SJSA1 (cell line): ENCODE measurements around the gene CPED1. TPM values are rescaled to one million over a fixed set of nuclear protein-coding genes. Genes with fewer than 3 reads are reported as not detected.
A peak's percentile ranks its signal among the peaks of the same experiment; 100 is the strongest.
"Not testable (repeated sequence)": the region's sequence is repeated elsewhere in the genome, so short reads cannot be mapped to it uniquely, and the experiment has no call there.

Experiments
- DNase-seq, 2 experiments: peaks; one replicate each; pipeline ENCODE4 v3.0.0-alpha.2; 2015 to 2020; ENCODE audit warnings: low spot score in 2 of 2, low read depth in 1 of 2
- H3K27ac ChIP-seq: fragments of 250-450 bp; sonication (Bioruptor Pico); 2 replicates; pipeline ENCODE4 v1.5.1; 2020; ENCODE audit warnings: mild to moderate bottlenecking, moderate library complexity
- H3K27me3 ChIP-seq: fragments of 250-450 bp; sonication (Bioruptor Pico); replicated peaks from 2 replicates; pipeline ENCODE4 v1.5.1; 2020; ENCODE audit warnings: mild to moderate bottlenecking, moderate library complexity
- H3K36me3 ChIP-seq: fragments of 250-450 bp; sonication (Bioruptor Pico); 2 replicates; pipeline ENCODE4 v1.5.1; 2020; ENCODE audit warnings: mild to moderate bottlenecking
- H3K4me1 ChIP-seq: fragments of 250-450 bp; sonication (Bioruptor Pico); replicated peaks from 2 replicates; pipeline ENCODE4 v1.6.1; 2021; ENCODE audit warnings: mild to moderate bottlenecking
- H3K4me3 ChIP-seq: fragments of 250-450 bp; sonication (Bioruptor Pico); 2 replicates; pipeline ENCODE4 v1.5.1; 2020; ENCODE audit warnings: mild to moderate bottlenecking
- H3K9me3 ChIP-seq: fragments of 250-450 bp; sonication (Bioruptor Pico); replicated peaks from 2 replicates; pipeline ENCODE4 v1.5.1; 2020; ENCODE audit warnings: mild to moderate bottlenecking
- total RNA-seq: library from RNA; depleted of rRNA; stranded (reverse); fragments of >200 nt; shearing (Covaris generic); gene quantifications from 2 replicates; pipeline ENCODE4 v1.2.3, GENCODE V29; 2014

Gene CPED1
- total RNA-seq, 1 experiment from 2014 or later: 64.8 TPM

GRCh38 chr7:121073463-121074099 lies 85.1 kb downstream of the CPED1 start:
- no peaks in the 10 kb centered on the region for H3K27me3 ChIP-seq
- DNase-seq: no peak
- peaks cover 18% of the 10 kb centered on the region for H3K36me3 ChIP-seq
- H3K4me3 ChIP-seq: no peak overlapping the region
- H3K4me1 ChIP-seq: peaks cover 15% of the 10 kb centered on the region
- no peaks in the 10 kb centered on the region for H3K9me3 ChIP-seq
- no peak overlapping the region for H3K27ac ChIP-seq

DNA sequence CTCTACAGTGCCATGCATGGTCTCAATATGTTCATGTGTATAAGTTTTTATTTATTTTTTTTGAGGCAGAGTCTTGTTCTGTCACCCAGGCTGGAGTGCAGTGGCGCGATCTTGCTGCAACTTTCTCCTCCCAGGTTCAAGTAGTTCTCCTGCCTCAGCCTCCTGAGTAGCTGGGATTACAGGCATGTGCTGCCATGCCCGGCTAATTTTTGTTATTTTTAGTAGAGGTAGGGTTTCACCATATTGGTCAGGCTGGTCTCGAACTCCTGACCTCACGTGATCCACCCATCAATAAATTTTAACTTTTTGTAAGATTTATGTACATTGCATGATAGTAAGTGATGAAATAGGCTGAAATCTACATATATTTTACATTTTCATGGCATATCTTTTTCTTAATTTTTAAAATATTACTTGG lies 86.9 kb downstream of the CPED1 start:
- not testable (repeated sequence) for H3K27me3 ChIP-seq, H3K9me3 ChIP-seq, H3K4me3 ChIP-seq, DNase-seq, H3K27ac ChIP-seq
- peaks cover 15% of the 10 kb centered on the region for H3K4me1 ChIP-seq
- peaks cover 16% of the 10 kb centered on the region for H3K36me3 ChIP-seq

- Histone ChIP-seq H3K4me1 (peaks cover 16% of the 10 kb centered on the region), H3K4me3 (no peak overlapping the region), H3K36me3 (peaks cover 14% of the 10 kb centered on the region), H3K27ac (no peak overlapping the region), H3K9me3 (no peaks in the 10 kb centered on the region), H3K27me3 (no peaks in the 10 kb centered on the region)
- no peak for DNase-seq
Measured at GRCh38 chr7:121075952-121076349, 87.4 kb downstream of the CPED1 start.

DNA sequence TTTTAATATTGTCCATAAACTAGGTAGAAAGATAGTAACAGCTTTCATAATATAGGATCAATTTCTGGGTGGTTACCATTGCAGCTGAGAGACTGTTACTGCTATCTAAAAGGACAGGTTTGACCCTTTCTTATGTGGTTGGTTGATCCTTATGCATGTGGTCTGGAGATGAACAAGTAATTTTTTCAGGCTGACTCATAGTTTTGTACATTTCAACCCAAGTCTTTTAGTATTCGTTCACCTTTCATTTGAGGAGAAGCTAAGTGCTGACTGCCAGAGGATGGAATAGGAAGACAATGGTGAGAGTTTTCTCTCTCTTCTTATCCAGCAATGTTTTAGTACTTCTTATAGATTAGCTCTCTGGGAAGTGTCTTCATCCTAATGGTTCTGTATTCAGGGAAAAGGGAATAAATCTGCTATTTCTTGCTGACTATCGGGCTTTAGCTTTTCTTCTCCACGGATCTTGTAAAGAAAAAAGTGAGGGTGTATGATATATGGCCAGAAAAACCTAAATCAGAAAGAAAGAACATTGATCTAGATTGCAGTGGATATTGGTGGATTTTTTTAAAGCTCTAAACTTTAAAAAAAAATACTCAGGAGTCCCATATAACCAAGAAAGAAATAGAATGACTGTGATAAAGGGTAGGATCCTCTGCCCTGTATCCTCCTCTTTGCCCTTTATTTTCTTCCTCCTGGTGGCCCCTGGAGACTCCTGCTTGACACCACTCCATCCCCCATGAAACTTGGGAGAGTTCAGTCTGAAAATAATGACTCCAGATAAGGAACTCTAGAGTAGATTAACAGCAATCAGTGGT lies 88.0 kb downstream of the CPED1 start:
- Histone ChIP-seq H3K27me3 (no peaks in the 10 kb centered on the region), H3K36me3 (peaks cover 11% of the 10 kb centered on the region), H3K27ac (peak overlapping the region; percentile 41), H3K9me3 (no peaks in the 10 kb centered on the region), H3K4me3 (no peak overlapping the region), H3K4me1 (peaks cover 23% of the 10 kb centered on the region)
- peak in 1 of 2 experiments; percentile 62 for DNase-seq

DNA sequence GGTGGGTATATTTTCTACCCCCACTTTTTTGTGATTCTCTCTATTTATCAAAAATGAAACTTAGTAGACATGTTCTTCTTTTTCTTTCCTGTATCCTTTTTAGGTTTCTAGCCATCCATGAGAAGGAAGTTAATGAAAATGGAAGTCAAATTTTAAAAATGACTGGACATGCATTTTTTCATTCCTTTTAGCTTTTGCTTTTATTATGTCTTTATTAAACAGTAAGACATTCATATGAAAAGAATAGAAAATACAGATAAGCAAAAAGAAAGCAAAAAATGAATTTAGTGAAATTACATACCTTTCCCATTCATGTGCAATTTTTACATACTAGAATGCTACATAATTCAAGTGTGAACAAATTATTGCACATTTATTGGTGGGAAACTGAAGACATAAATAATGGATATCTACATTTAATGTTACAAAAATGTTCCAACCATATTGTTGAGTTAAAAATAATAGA lies 88.7 kb downstream of the CPED1 start:
- H3K4me3 ChIP-seq: no peak overlapping the region
- peaks cover 11% of the 10 kb centered on the region for H3K36me3 ChIP-seq
- no peaks in the 10 kb centered on the region for H3K27me3 ChIP-seq
- H3K4me1 ChIP-seq: peaks cover 26% of the 10 kb centered on the region
- peak overlapping the region; percentile 41 for H3K27ac ChIP-seq
- no peaks in the 10 kb centered on the region for H3K9me3 ChIP-seq
- DNase-seq: no peak

- no peak overlapping the region for H3K27ac ChIP-seq
- DNase-seq: no peak
- H3K4me1 ChIP-seq: peaks cover 41% of the 10 kb centered on the region
- H3K27me3 ChIP-seq: no peaks in the 10 kb centered on the region
- H3K36me3 ChIP-seq: peaks cover 11% of the 10 kb centered on the region
- no peak overlapping the region for H3K4me3 ChIP-seq
- H3K9me3 ChIP-seq: no peaks in the 10 kb centered on the region
Measured at GRCh38 chr7:121078701-121079227, 90.3 kb downstream of the CPED1 start.

DNA sequence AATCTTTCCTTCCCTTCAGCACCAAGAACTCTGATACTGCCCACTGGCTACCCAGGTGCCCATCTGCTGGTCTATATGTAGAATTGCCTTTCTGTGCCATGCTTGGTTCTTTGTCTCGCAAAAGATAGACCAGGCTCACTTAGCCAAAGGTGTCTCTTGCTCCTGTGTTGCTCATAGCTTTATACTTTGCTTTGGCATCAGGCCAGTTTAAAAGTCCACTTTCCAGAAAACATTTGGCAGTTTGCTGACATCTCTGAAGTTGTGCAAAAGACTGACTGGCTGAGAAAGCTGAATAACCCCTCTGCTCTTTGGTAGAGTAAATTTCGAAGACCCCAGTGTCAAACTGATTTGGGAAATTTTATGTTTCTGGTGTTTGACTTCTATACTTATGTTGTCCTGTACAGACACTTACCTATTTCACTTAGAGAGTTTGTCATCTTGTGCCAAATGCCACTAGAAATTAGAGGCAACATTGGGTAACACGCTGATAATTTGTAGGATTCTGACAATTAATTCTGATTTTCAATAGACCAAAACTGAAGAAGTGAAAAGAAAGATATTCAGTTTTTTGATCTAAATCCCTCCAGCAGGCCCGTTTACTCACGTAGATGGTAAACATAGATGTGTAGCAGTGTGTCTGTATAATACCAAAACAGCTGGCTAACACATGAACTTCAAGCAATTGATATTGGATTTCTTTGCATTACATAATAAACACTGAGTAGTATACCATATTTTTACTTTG lies 91.1 kb downstream of the CPED1 start:
- Histone ChIP-seq H3K4me3 (no peak overlapping the region), H3K9me3 (no peaks in the 10 kb centered on the region), H3K36me3 (peaks cover 11% of the 10 kb centered on the region), H3K4me1 (peaks cover 49% of the 10 kb centered on the region), H3K27ac (no peak overlapping the region), H3K27me3 (no peaks in the 10 kb centered on the region)
- DNase-seq: no peak

- no peaks in the 10 kb centered on the region for H3K27me3 ChIP-seq
- peaks cover 54% of the 10 kb centered on the region for H3K4me1 ChIP-seq
- H3K27ac ChIP-seq: no peak overlapping the region
- H3K36me3 ChIP-seq: peaks cover 4% of the 10 kb centered on the region; the same call in 1 of the 2 replicates
- no peaks in the 10 kb centered on the region for H3K9me3 ChIP-seq
- no peak for DNase-seq
- H3K4me3 ChIP-seq: no peak overlapping the region
Measured at GRCh38 chr7:121080257-121080912, 91.9 kb downstream of the CPED1 start.

DNA sequence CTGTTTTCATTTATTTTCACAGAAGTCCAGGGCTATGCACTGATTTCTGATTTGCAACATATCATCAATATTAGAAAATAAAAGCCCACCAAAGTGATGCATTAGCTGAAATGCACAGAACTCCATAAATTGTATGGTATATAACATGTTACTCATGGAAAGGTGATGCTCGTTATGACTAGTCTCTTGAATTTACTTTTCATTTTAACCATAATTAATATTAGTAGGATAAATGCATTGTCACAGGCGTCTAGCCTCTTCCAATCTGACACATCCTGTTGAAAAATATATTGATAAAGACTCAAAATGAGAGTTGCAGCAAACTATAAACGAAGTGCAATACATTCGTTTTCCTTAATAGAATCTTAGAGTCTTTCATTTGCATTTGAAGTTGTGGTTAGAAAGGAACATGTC lies 92.4 kb downstream of the CPED1 start:
- H3K27ac ChIP-seq: no peak overlapping the region
- H3K27me3 ChIP-seq: no peaks in the 10 kb centered on the region
- peaks cover 59% of the 10 kb centered on the region for H3K4me1 ChIP-seq

DNA sequence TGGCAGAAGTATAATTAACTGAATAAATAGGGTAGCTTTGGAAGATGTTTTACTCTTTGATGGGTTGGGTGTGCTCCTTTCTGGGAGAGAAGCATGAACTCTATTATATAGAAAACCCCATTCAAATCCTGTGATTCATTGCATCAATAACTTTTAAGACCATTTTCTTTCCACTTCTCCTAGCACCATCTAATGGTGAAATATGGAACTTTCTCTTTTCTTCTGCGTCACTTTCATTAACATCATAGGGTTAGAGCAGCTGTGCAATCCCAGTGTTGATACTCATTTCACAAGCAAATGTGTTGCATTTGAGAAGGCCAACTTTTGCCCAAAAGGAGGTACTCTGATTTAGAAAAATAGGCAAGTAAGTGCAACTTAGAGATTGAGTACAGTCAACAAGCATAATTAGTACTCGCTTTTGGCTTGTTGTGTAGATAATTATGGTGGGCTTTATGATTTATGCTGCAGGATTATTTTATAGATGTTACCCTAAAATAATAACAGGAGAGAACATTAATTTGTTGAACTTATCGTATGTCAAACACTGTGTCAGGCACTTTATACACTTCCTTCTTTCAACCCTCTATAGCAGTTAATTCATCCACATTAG lies 92.9 kb downstream of the CPED1 start:
- H3K4me1 ChIP-seq: peaks cover 59% of the 10 kb centered on the region
- no peak overlapping the region; the same call in 1 of the 2 replicates for H3K27ac ChIP-seq

More for the DNA sequence above, 92.4 kb downstream of the CPED1 start:
- no peak for DNase-seq
- Histone ChIP-seq H3K36me3 (peaks cover 4% of the 10 kb centered on the region; the same call in 1 of the 2 replicates), H3K9me3 (no peaks in the 10 kb centered on the region), H3K4me3 (no peak overlapping the region)

GRCh38 chr7:121082400-121083101 lies 94.0 kb downstream of the CPED1 start:
- H3K27ac ChIP-seq: peak overlapping the region; percentile 95
- no peak overlapping the region for H3K4me3 ChIP-seq
- H3K27me3 ChIP-seq: no peaks in the 10 kb centered on the region
- H3K9me3 ChIP-seq: no peaks in the 10 kb centered on the region
- no peak for DNase-seq
- H3K4me1 ChIP-seq: peaks cover 61% of the 10 kb centered on the region
- H3K36me3 ChIP-seq: peaks cover 4% of the 10 kb centered on the region; the same call in 1 of the 2 replicates

More for the DNA sequence above, 92.9 kb downstream of the CPED1 start:
- H3K27me3 ChIP-seq: no peaks in the 10 kb centered on the region
- H3K4me3 ChIP-seq: no peak overlapping the region
- peaks cover 4% of the 10 kb centered on the region; the same call in 1 of the 2 replicates for H3K36me3 ChIP-seq
- peak in 1 of 2 experiments; percentile 75 for DNase-seq
- no peaks in the 10 kb centered on the region for H3K9me3 ChIP-seq

DNA sequence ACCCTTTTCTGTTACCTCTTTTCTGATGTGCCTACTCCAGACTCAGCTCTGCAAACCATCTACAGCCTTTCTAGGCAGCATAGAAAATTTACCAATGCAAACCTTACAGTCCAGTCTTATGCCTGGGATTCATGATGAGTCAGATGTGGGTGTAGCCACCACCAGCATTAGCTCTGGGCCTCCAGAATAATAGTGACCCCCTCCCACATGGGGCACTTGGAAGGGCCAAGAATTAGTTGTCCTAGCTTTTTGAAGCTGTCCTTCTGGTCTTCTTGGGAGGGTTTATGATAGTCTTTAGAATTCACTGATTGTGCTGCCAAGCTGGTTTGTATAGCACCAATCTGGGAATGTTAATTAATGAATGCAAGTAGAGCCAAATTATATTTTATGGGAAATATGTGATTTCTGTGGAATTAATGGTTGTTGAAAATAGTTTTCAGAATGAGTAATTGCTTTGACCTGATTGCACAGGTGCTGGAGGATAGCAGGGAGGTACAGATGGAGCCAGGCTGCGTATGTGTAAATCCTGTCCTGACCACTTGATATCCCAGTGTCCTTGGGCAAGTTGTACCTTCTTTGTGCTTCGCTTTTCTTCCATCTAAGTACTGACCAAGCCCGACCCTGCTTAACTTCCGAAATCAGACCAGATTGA lies 94.8 kb downstream of the CPED1 start:
- Histone ChIP-seq H3K27me3 (no peaks in the 10 kb centered on the region), H3K4me1 (peaks cover 64% of the 10 kb centered on the region), H3K27ac (peak overlapping the region; percentile 95), H3K9me3 (no peaks in the 10 kb centered on the region), H3K36me3 (peaks cover 4% of the 10 kb centered on the region; the same call in 1 of the 2 replicates), H3K4me3 (no peak overlapping the region)
- DNase-seq: peak; percentile 70 to 77
